H1 (cell line): ENCODE results near the gene KIAA1328. TPM values are rescaled to one million over a fixed set of nuclear protein-coding genes. Genes with fewer than 3 reads are reported as not detected.

Experiments used
- CTCF ChIA-PET: fragments of 300-600 bp; sonication (Branson Sonifier 250); formaldehyde crosslinking; loops from one replicate; lab custom pipeline; 2021; ENCODE audit not compliant: partially characterized antibody; lab: Charles Lee
- POLR2A ChIA-PET: fragments of 300-600 bp; sonication (Branson Sonifier 250); formaldehyde crosslinking; loops from one replicate; lab custom pipeline; 2021; ENCODE audit warnings: inconsistent platforms; ENCODE audit not compliant: partially characterized antibody; lab: Charles Lee
- DNase-seq, 2 experiments: peaks; one replicate each; pipeline versions ENCODE4 v3.0.0 to v3.0.0-alpha.2; 2010 to 2022; ENCODE audit warnings: low spot score in 2 of 2, low read depth in 1 of 2, mixed read lengths in 1 of 2
- FAIRE-seq: peaks from 2 replicates; lab custom pipeline; 2011; peaks lifted over from hg19 to GRCh38; lab: Jason Lieb, UNC
- H2AFZ ChIP-seq: 2 replicates; pipeline ENCODE4 v1.8.1; 2012; ENCODE audit warnings: low read length, inconsistent platforms
- H2AK5ac ChIP-seq: 2 replicates; pipeline ENCODE4 v1.6.1; 2013; ENCODE audit warnings: low read depth, low read length
- H2BK120ac ChIP-seq: replicated peaks from 2 replicates; pipeline ENCODE3; 2013; ENCODE audit warnings: low read depth, low read length, inconsistent platforms
- H2BK12ac ChIP-seq: 2 replicates; pipeline ENCODE4 v1.6.1; 2013; ENCODE audit warnings: low read depth, low read length
- H2BK15ac ChIP-seq: 2 replicates; pipeline ENCODE4 v1.6.1; 2013; ENCODE audit warnings: low read length
- H2BK20ac ChIP-seq: 2 replicates; pipeline ENCODE4 v1.6.1; 2013; ENCODE audit warnings: low read length
- H2BK5ac ChIP-seq: 2 replicates; pipeline ENCODE4 v1.6.1; 2013; ENCODE audit warnings: low read depth, low read length
- H3K14ac ChIP-seq: 2 replicates; pipeline ENCODE4 v1.6.1; 2013; ENCODE audit warnings: inconsistent platforms; ENCODE audit not compliant: insufficient read length
- H3K18ac ChIP-seq: 2 replicates; pipeline ENCODE4 v1.6.1; 2013; ENCODE audit warnings: low read length; ENCODE audit errors: extremely low read depth
- H3K23ac ChIP-seq: 2 replicates; pipeline ENCODE4 v1.6.1; 2013; ENCODE audit warnings: inconsistent platforms; ENCODE audit not compliant: insufficient read length
- H3K23me2 ChIP-seq: 2 replicates; pipeline ENCODE4 v1.6.1; 2013; ENCODE audit warnings: low read depth, low read length
- H3K27ac ChIP-seq: 2 replicates; pipeline ENCODE4 v1.6.1; 2011; ENCODE audit warnings: low read depth, low read length, inconsistent platforms
- H3K27me3 ChIP-seq, 4 experiments: replicated peaks in 1 of 4; 1 replicate in 1 of 4; 2 replicates in 3 of 4; pipeline versions ENCODE4 v1.6.1 to v1.8.1; 2011 to 2013; ENCODE audit warnings: low read length in 3 of 4, mild to moderate bottlenecking in 3 of 4, inconsistent platforms in 2 of 4, mixed read lengths in 2 of 4, moderate library complexity in 1 of 4; ENCODE audit not compliant: control insufficient read depth in 3 of 4, insufficient read depth in 3 of 4; ENCODE audit errors: extremely low read depth in 1 of 4
- H3K36me3 ChIP-seq, 4 experiments: 2 replicates each; pipeline versions ENCODE4 v1.6.1 to v1.8.1; 2011 to 2013; ENCODE audit warnings: mild to moderate bottlenecking in 4 of 4, low read length in 3 of 4, moderate library complexity in 2 of 4, control low read depth in 1 of 4, inconsistent platforms in 1 of 4; ENCODE audit not compliant: insufficient read depth in 4 of 4, control insufficient read depth in 2 of 4
- H3K4ac ChIP-seq: replicated peaks from 2 replicates; pipeline ENCODE3; 2013; ENCODE audit warnings: low read length, low read depth, mixed read lengths, inconsistent platforms; ENCODE audit not compliant: insufficient read length
- H3K4me1 ChIP-seq, 4 experiments: replicated peaks in 1 of 4; 1 replicate in 1 of 4; 2 replicates in 3 of 4; pipeline versions ENCODE4 v1.6.1 to v1.8.1; 2011 to 2013; ENCODE audit warnings: low read length in 3 of 4, inconsistent platforms in 2 of 4, mixed read lengths in 1 of 4; ENCODE audit not compliant: insufficient read depth in 4 of 4, control insufficient read depth in 3 of 4
- H3K4me2 ChIP-seq, 2 experiments: 2 replicates each; pipeline versions ENCODE4 v1.6.1 to v1.8.1; 2011 to 2013; ENCODE audit warnings: low read depth in 2 of 2, low read length in 2 of 2, control low read depth in 1 of 2, inconsistent platforms in 1 of 2, mild to moderate bottlenecking in 1 of 2; ENCODE audit not compliant: insufficient read depth in 1 of 2
- H3K4me3 ChIP-seq, 4 experiments: fragments of 200-600, 300-600 bp in 1 of 4; sonication (generic), shearing (Covaris generic), sonication (Bioruptor Twin) in 1 of 4; 2 replicates each; pipeline versions ENCODE4 v1.5.1 to v1.8.1; 2011 to 2016; ENCODE audit warnings: low read length in 4 of 4, low read depth in 3 of 4, control low read depth in 2 of 4, inconsistent platforms in 2 of 4, mild to moderate bottlenecking in 2 of 4, mixed read lengths in 1 of 4, moderate library complexity in 1 of 4; ENCODE audit not compliant: insufficient read depth in 2 of 4; ENCODE audit errors: extremely low read depth in 1 of 4
- H3K56ac ChIP-seq: replicated peaks from 2 replicates; pipeline ENCODE3; 2013; ENCODE audit warnings: low read depth, mild to moderate bottlenecking, mixed read lengths, low read length, inconsistent platforms; ENCODE audit not compliant: insufficient read length
- H3K79me1 ChIP-seq: 2 replicates; pipeline ENCODE4 v1.6.1; 2013; ENCODE audit warnings: low read depth, low read length, control low read depth
- H3K79me2 ChIP-seq, 2 experiments: 2 replicates each; pipeline versions ENCODE4 v1.6.1 to v1.8.1; 2012 to 2013; ENCODE audit warnings: low read length in 2 of 2, mild to moderate bottlenecking in 2 of 2, inconsistent platforms in 1 of 2; ENCODE audit not compliant: insufficient read depth in 2 of 2, control insufficient read depth in 1 of 2
- H3K9ac ChIP-seq, 4 experiments: replicated peaks in 1 of 4; 1 replicate in 1 of 4; 2 replicates in 3 of 4; pipeline versions ENCODE4 v1.6.1 to v1.8.1; 2011 to 2013; ENCODE audit warnings: low read depth in 3 of 4, low read length in 3 of 4, control low read depth in 2 of 4, mild to moderate bottlenecking in 2 of 4, moderate library complexity in 2 of 4, inconsistent platforms in 1 of 4; ENCODE audit errors: extremely low read depth in 1 of 4
- H3K9me3 ChIP-seq, 2 experiments: 2 replicates each; pipeline versions ENCODE4 v1.6.1 to v1.8.1; 2012 to 2013; ENCODE audit warnings: mild to moderate bottlenecking in 2 of 2, moderate library complexity in 2 of 2, control low read depth in 1 of 2, inconsistent platforms in 1 of 2, low read depth in 1 of 2, low read length in 1 of 2, mixed read lengths in 1 of 2; ENCODE audit not compliant: insufficient read depth in 2 of 2
- H4K20me1 ChIP-seq, 2 experiments: replicated peaks in 1 of 2; 2 replicates each; pipeline versions ENCODE3 to v1.8.1; 2011 to 2013; ENCODE audit warnings: inconsistent platforms in 2 of 2, low read length in 2 of 2, mild to moderate bottlenecking in 1 of 2; ENCODE audit not compliant: insufficient read depth in 2 of 2, control insufficient read depth in 1 of 2
- H4K5ac ChIP-seq: 2 replicates; pipeline ENCODE4 v1.6.1; 2013; ENCODE audit warnings: low read length, low read depth, mixed read lengths, inconsistent platforms; ENCODE audit not compliant: insufficient read length
- H4K8ac ChIP-seq: 2 replicates; pipeline ENCODE4 v1.8.0; 2013; ENCODE audit warnings: mild to moderate bottlenecking, moderate library complexity, low read length, inconsistent platforms; ENCODE audit not compliant: insufficient read depth; ENCODE audit errors: extremely low read depth
- H4K91ac ChIP-seq: replicated peaks from 2 replicates; pipeline ENCODE3; 2013; ENCODE audit warnings: low read length, mixed read lengths, inconsistent platforms; ENCODE audit not compliant: insufficient read length
- JUND ChIP-seq: IDR thresholded peaks from 2 replicates; pipeline ENCODE4 v1.6.1; 2011; ENCODE audit warnings: mild to moderate bottlenecking, improper control_type of control experiment, low read length
- WGBS, 2 experiments: shearing (Covaris generic) in 1 of 2; methylation state at CpG; one replicate each; pipeline versions ENCODE4 v1.1.6 to v1.1.7; 2013 to 2015; ENCODE audit warnings: low lambda C conversion rate in 2 of 2, mixed read lengths in 2 of 2, inconsistent platforms in 1 of 2, low coverage in 1 of 2, missing lambda C conversion rate in 1 of 2; ENCODE audit not compliant: insufficient replicate concordance in 2 of 2, insufficient coverage in 1 of 2, insufficient read length in 1 of 2; ENCODE audit errors: extremely low coverage in 1 of 2, missing lambda C conversion rate in 1 of 2; 5-methylcytosine and 5-hydroxymethylcytosine counted together
- polyA plus RNA-seq, 7 experiments: library from polyadenylated mRNA; depleted of rRNA in 3 of 7; stranded (reverse) in 5 of 7; unstranded in 2 of 7; fragments of >200 nt in 5 of 7; fragments of 200-250 nt in 2 of 7; gene quantifications; 1 replicate in 5 of 7; 2 replicates in 1 of 7; 4 replicates in 1 of 7; pipeline versions ENCODE4 v1.2.1 to v1.2.3, GENCODE V29; 2011 to 2013; ENCODE audit warnings: missing spikeins in 2 of 7, mixed read lengths in 2 of 7
- total RNA-seq: library from RNA; stranded (reverse); fragmentation: NEBNext Ultra II Directional; extraction: Animal tissue kit (Norgen Biotek cat#: 25700); gene quantifications from 2 replicates; pipeline ENCODE4 v1.2.1, GENCODE V29; 2021

The KIAA1328 gene
- total and polyA plus RNA-seq, 2 of the 8 experiments (the other 6 are each of a cell fraction or from before 2014, with no cell fraction given), result 2.6 to 5.7 TPM

DNA sequence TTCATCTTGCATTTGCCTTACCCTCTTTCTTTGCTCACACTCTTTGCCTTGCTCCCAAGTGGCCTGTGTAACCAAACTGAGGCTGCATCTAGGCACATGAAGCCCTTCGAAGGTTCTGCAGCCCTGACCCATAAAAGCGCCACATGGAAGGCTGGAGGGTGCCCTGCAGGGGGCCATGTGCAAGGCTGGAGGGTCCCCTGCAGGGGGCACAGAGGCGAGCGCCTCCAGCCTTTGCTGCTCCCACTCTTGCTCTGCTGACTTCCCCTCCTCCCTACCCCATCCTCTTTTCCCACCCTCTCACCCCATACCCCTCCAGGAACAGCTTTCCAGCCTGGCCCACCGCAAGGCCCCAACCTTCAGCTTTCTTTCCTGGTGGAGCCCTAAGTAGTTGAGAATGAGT lies 419.4 kb downstream of the KIAA1328 start:
- Histone ChIP-seq H2BK5ac (no peak overlapping the region), H2BK120ac (no peak overlapping the region), H4K5ac (no peak overlapping the region), H3K18ac (no peak overlapping the region), H3K27ac (no peak overlapping the region), H4K91ac (no peak overlapping the region), H3K36me3 (no peaks in the 10 kb centered on the region), H3K14ac (no peak overlapping the region), H2BK12ac (no peak overlapping the region), H3K4me1 (peaks cover under 1 to 16% (median 8%) of the 10 kb centered on the region in 4 experiments; a peak in 6 of 7 replicates), H4K20me1 (peaks cover 0 to 6% of the 10 kb centered on the region in 2 experiments), H3K79me2 (no peaks in the 10 kb centered on the region), H3K56ac (no peak overlapping the region), H3K4me3 (no peak overlapping the region), H3K27me3 (peaks cover 2 to 24% (median 14%) of the 10 kb centered on the region in 4 experiments), H4K8ac (no peak overlapping the region), H3K4ac (no peak overlapping the region), H2AK5ac (no peak overlapping the region), H3K4me2 (no peak overlapping the region), H2BK15ac (no peak overlapping the region), H2BK20ac (no peak overlapping the region), H3K9me3 (no peaks in the 10 kb centered on the region), H3K79me1 (no peaks in the 10 kb centered on the region; the same call in 1 of the 2 replicates), H3K23ac (no peak overlapping the region), H3K9ac (no peak overlapping the region), H3K23me2 (peaks cover 2% of the 10 kb centered on the region; the same call in 1 of the 2 replicates), H2AFZ (no peak overlapping the region)
- POLR2A ChIA-PET, result interaction anchor here (0.9 kb wide), 1 partner anchor 71 kb away, joined by 3 read pairs; no protein-coding TSS in a partner anchor
- no peak for DNase-seq
- no peak for FAIRE-seq
- 88% methylated on average over 4 of the region's 5 CpGs; no CpG with 5 or more reads in 1 of the 2 experiments for WGBS, 2 experiments
- CTCF ChIA-PET, result interaction anchor here (0.7 to 4.7 kb wide), 10 partner anchors 17 to 306 kb away, joined by 3 to 36 read pairs (median 4); no protein-coding TSS in a partner anchor
- TF ChIP-seq JUND, result no peak
